ENCODE measurements around the gene CCDC3. TPM values are rescaled to one million over a fixed set of nuclear protein-coding genes. Genes with fewer than 3 reads are reported as not detected.

CCDC3 gene
- total RNA-seq, 6 experiments from 2014 or later = 3.6 to 10.2 (median 5.8) TPM

DNA sequence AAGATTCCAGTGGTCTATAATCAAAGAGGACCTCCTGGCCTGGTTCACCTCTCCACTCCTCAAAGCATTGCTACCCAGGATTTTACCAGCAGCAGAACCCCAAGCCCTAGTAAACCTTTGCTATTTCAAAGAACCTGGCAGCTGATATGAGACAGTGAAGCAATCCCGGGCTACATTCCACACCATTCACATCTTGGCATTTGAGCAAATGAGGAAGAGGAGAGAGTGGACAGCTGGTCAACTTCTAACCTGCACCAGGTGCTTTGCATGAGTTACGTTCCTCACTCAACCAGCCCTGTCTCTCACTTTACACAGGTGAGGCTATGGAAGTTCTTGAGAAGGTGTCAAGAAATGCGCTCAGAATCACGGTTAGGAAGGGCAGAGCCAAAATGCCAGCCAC, 1.1 kb downstream of the CCDC3 start:
- ATAC-seq (peak; percentile 54 to 82 (median 69)), DNase-seq (peak in 1 of 3 donors; percentile 47)
- H3K27me3 ChIP-seq = peaks cover 0 to 4% of the 10 kb centered on the region in 2 donors
- H3K9me3 ChIP-seq = no peaks in the 10 kb centered on the region
- no peak overlapping the region for H3K27ac ChIP-seq
- no peak for TF ChIP-seq POLR2A (IDR thresholded peaks at IDR 0.05)
- no peak for TF ChIP-seq CTCF (IDR thresholded peaks at IDR 0.05)
- H3K4me3 ChIP-seq = peak overlapping the region; percentile 25 to 48 (median 36)
- H3K36me3 ChIP-seq = no peaks in the 10 kb centered on the region
- WGBS (ENCODE audit: insufficient coverage, low coverage, low lambda C conversion rate, missing lambda C conversion rate) = 45% methylated on average over 3 of the region's 4 CpGs
- intact Hi-C loops (cut with DNase I) = no loop called here
- H3K4me1 ChIP-seq = peaks cover 0 to 4% (median 0%) of the 10 kb centered on the region in 4 donors

DNA sequence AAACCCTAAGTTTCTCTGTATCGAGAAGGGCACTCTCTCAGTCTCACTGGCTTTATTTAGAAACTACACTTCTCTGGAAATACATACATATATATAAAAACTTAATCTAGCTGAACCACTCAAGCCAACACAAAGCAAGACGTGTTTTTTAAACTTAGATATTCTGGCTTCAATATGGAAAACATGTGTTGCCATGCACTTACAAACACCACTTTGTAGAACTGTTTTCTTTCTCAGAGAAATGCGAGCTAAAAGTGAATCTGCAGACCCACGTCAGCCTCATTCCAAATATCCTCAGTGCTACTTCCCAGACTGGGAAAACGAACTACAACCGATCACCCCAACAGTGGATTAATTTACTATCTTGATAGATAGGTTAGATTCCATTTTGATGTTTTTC, 1.7 kb downstream of the CCDC3 start:
- peaks cover 0 to 4% of the 10 kb centered on the region in 2 donors for H3K27me3 ChIP-seq
- no peaks in the 10 kb centered on the region for H3K36me3 ChIP-seq
- ATAC-seq = no peak
- peaks cover 0 to 4% (median 0%) of the 10 kb centered on the region in 4 donors for H3K4me1 ChIP-seq
- no peaks in the 10 kb centered on the region for H3K9me3 ChIP-seq
- TF ChIP-seq CTCF (IDR thresholded peaks at IDR 0.05) (no peak), POLR2A (IDR thresholded peaks at IDR 0.05) (no peak)
- WGBS (ENCODE audit: insufficient coverage, low coverage, low lambda C conversion rate, missing lambda C conversion rate) = 67% methylated on average over 6 of the region's 6 CpGs
- H3K27ac ChIP-seq = no peak overlapping the region
- intact Hi-C loops (cut with DNase I) = no loop called here
- H3K4me3 ChIP-seq = peak overlapping the region in 1 of 3 donors; percentile 48
- no peak for DNase-seq

- TF ChIP-seq POLR2A (IDR thresholded peaks at IDR 0.05) (no peak), CTCF (IDR thresholded peaks at IDR 0.05) (no peak)
- H3K36me3 ChIP-seq = no peaks in the 10 kb centered on the region
- no peaks in the 10 kb centered on the region for H3K27me3 ChIP-seq
- no peak overlapping the region for H3K27ac ChIP-seq
- H3K4me1 ChIP-seq = peaks cover 0 to 10% (median 6%) of the 10 kb centered on the region in 4 donors
- 72% methylated on average over 7 of the region's 8 CpGs for WGBS (ENCODE audit: insufficient coverage, low coverage, low lambda C conversion rate, missing lambda C conversion rate)
- H3K4me3 ChIP-seq = no peak overlapping the region
- intact Hi-C loops (cut with DNase I) = no loop called here
- no peak for ATAC-seq
- DNase-seq = no peak
- no peaks in the 10 kb centered on the region for H3K9me3 ChIP-seq
Measured at GRCh38 chr10:12995425-12995861, 6.1 kb downstream of the CCDC3 start.

DNA sequence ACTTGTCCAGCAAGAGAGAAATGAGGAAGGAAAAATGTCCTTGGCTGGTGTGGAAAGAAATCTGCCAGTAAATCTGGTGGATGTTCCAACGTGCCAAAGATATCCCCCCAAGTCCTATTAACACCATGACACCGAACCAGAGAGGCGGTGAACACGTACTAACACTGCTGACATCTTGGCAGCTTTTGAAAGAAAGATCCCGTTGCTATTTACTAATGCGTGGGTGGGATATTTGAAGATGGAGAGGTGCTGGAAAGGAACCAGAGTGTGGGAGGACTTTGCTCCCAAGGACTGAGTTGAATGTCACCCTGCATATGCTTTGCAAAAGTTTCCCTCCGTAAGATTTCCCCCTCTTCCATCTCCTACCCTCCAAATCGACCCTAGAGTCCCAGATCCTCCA, 7.9 kb downstream of the CCDC3 start:
- no peaks in the 10 kb centered on the region for H3K27me3 ChIP-seq
- peaks cover 0 to 10% (median 6%) of the 10 kb centered on the region in 4 donors for H3K4me1 ChIP-seq
- H3K27ac ChIP-seq = no peak overlapping the region
- ATAC-seq = peak; percentile 77 to 96 (median 80)
- TF ChIP-seq POLR2A (IDR thresholded peaks at IDR 0.05) (no peak), CTCF (IDR thresholded peaks at IDR 0.05) (no peak)
- no peaks in the 10 kb centered on the region for H3K9me3 ChIP-seq
- DNase-seq = no peak
- no peaks in the 10 kb centered on the region for H3K36me3 ChIP-seq
- intact Hi-C loops (cut with DNase I) = no loop called here
- 6% methylated on average over 8 of the region's 8 CpGs for WGBS (ENCODE audit: insufficient coverage, low coverage, low lambda C conversion rate, missing lambda C conversion rate)
- H3K4me3 ChIP-seq = no peak overlapping the region

DNA sequence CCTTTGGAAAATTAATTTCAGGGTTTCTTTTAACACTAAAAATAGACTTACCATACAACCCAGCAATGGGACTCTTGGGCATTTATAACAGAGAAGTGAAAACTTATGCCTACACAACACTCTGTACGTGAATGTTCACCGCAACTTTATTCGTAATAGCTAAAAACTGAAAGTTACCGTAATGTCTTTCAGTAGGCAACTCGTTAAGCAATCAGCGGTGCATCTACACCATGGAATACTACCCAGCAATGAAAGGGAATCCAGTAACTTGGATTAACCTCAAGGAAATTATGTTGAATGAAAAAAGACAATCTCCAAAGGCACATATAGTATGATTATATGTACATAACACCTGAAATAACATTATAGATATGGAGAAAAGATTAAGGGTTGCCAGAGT, 16.2 kb downstream of the CCDC3 start:
- intact Hi-C loops (cut with DNase I) = no loop called here

More for the DNA sequence above, 16.2 kb downstream of the CCDC3 start:
- WGBS (ENCODE audit: insufficient coverage, low coverage, low lambda C conversion rate, missing lambda C conversion rate) = 92% methylated on average over 6 of the region's 6 CpGs
- H3K4me3 ChIP-seq = no peak overlapping the region
- no peak for ATAC-seq
- no peaks in the 10 kb centered on the region for H3K4me1 ChIP-seq
- TF ChIP-seq POLR2A (IDR thresholded peaks at IDR 0.05) = no peak
- no peak for TF ChIP-seq CTCF (IDR thresholded peaks at IDR 0.05)
- H3K9me3 ChIP-seq = no peaks in the 10 kb centered on the region
- no peaks in the 10 kb centered on the region for H3K27me3 ChIP-seq
- no peak for DNase-seq
- no peak overlapping the region for H3K27ac ChIP-seq
- no peaks in the 10 kb centered on the region for H3K36me3 ChIP-seq

Measured in right lobe of liver (tissue), 6 donors.